Smooth muscle cell (in vitro differentiated cells): ENCODE data around the gene DCDC2B. TPM values are rescaled to one million over a fixed set of nuclear protein-coding genes. Genes with fewer than 3 reads are reported as not detected.

Experiments
- DNase-seq: peaks from one replicate; lab custom pipeline; 2025; ENCODE audit not compliant: unreplicated experiment; lab: John Stamatoyannopoulos, UW
- H2AFZ ChIP-seq: fragments of 200-600 bp; sonication (generic); 2 replicates; pipeline ENCODE4 v1.6.0; 2016; ENCODE audit warnings: antibody characterized with exemption, low read depth, mild to moderate bottlenecking
- H3F3A ChIP-seq: fragments of 200-600 bp; sonication (generic); 2 replicates; pipeline ENCODE4 v1.6.0; 2017; ENCODE audit warnings: antibody characterized with exemption, low read depth
- H3K27ac ChIP-seq: fragments of 200-600 bp; sonication (generic); 2 replicates; pipeline ENCODE4 v1.5.1; 2016; ENCODE audit warnings: low read depth, mild to moderate bottlenecking
- H3K27me3 ChIP-seq: fragments of 200-600 bp; sonication (generic); 2 replicates; pipeline ENCODE4 v1.6.1; 2016; ENCODE audit warnings: low read depth, mild to moderate bottlenecking
- H3K36me3 ChIP-seq: fragments of 200-600 bp; sonication (generic); 2 replicates; pipeline ENCODE4 v1.5.1; 2016; ENCODE audit warnings: low read depth
- H3K4me1 ChIP-seq: fragments of 200-600 bp; sonication (generic); 2 replicates; pipeline ENCODE4 v1.5.1; 2016; ENCODE audit warnings: low read depth
- H3K4me2 ChIP-seq: fragments of 200-600 bp; sonication (generic); 2 replicates; pipeline ENCODE4 v1.6.0; 2016; ENCODE audit warnings: mild to moderate bottlenecking
- H3K4me3 ChIP-seq: fragments of 200-600 bp; sonication (generic); 2 replicates; pipeline ENCODE4 v1.5.1; 2016; ENCODE audit warnings: mild to moderate bottlenecking
- H3K79me2 ChIP-seq: fragments of 200-600 bp; sonication (generic); 2 replicates; pipeline ENCODE4 v1.6.0; 2016; ENCODE audit warnings: low read depth, mild to moderate bottlenecking
- H3K9ac ChIP-seq: fragments of 200-600 bp; sonication (generic); 2 replicates; pipeline ENCODE4 v1.6.0; 2016; ENCODE audit warnings: low read depth
- H3K9me3 ChIP-seq: fragments of 200-600 bp; sonication (generic); replicated peaks from 2 replicates; pipeline ENCODE4 v1.5.1; 2016; ENCODE audit warnings: low read depth
- H4K20me1 ChIP-seq: fragments of 200-600 bp; sonication (generic); 2 replicates; pipeline ENCODE4 v1.6.0; 2016; ENCODE audit warnings: low read depth
- WGBS: methylation state at CpG from one replicate; pipeline ENCODE4 v1.1.7; 2016; ENCODE audit warnings: low lambda C conversion rate; 5-methylcytosine and 5-hydroxymethylcytosine counted together
- polyA plus RNA-seq: library from polyadenylated mRNA; unstranded; fragments of >200 nt; fragmentation: Nextera tagmentation; extraction: Ambion mirVana; gene quantifications from 2 replicates; pipeline ENCODE4 v1.2.1, GENCODE V29; 2016
- total RNA-seq: library from RNA; depleted of rRNA; stranded (reverse); fragments of >200 nt; gene quantifications from 2 replicates; pipeline ENCODE4 v1.2.3, GENCODE V29; 2014
- TF ChIP-seq, protein P1 (sequence below): fragments of 200-600 bp; sonication (generic); IDR thresholded peaks from 2 replicates; pipeline ENCODE4 v1.5.1; 2017; ENCODE audit warnings: borderline replicate concordance, mild to moderate bottlenecking, antibody characterized with exemption; ENCODE audit not compliant: insufficient read depth, poor library complexity, severe bottlenecking

The DCDC2B gene
- total and polyA plus RNA-seq, 2 experiments from 2014 or later, result not detected

DNA sequence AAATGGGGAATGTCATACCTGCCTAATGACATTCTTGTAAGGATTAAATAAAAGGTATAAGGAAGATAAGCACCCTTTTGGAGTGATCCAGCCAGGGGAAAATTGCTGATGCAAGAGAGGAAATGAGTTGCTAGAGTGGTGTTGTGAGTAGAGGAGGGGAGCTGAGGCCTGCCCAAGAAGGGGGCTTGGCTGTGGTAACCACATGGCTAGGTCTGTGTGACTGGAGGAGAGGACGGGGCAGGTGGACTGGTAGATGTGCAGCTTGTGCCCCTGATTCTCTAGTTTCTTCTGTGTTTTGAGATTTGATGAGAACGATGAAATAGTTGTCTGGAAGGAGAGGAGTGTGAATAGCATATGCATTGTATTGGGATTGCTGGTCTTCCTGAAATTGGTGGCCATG is 22.8 kb upstream of the DCDC2B start:
- WGBS, result 89% methylated on average over 2 of the region's 2 CpGs
- H3K27ac ChIP-seq, result no peak overlapping the region
- no peaks in the 10 kb centered on the region for H3K27me3 ChIP-seq
- no peaks in the 10 kb centered on the region for H3F3A ChIP-seq
- peaks cover 5% of the 10 kb centered on the region for H3K36me3 ChIP-seq
- H2AFZ ChIP-seq, result no peak overlapping the region
- peaks cover 8% of the 10 kb centered on the region for H3K4me1 ChIP-seq
- DNase-seq, result no peak
- TF ChIP-seq, protein P1, sequence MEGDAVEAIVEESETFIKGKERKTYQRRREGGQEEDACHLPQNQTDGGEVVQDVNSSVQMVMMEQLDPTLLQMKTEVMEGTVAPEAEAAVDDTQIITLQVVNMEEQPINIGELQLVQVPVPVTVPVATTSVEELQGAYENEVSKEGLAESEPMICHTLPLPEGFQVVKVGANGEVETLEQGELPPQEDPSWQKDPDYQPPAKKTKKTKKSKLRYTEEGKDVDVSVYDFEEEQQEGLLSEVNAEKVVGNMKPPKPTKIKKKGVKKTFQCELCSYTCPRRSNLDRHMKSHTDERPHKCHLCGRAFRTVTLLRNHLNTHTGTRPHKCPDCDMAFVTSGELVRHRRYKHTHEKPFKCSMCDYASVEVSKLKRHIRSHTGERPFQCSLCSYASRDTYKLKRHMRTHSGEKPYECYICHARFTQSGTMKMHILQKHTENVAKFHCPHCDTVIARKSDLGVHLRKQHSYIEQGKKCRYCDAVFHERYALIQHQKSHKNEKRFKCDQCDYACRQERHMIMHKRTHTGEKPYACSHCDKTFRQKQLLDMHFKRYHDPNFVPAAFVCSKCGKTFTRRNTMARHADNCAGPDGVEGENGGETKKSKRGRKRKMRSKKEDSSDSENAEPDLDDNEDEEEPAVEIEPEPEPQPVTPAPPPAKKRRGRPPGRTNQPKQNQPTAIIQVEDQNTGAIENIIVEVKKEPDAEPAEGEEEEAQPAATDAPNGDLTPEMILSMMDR, result no peak
- peaks cover 69% of the 10 kb centered on the region for H3K79me2 ChIP-seq
- H3K4me3 ChIP-seq, result no peak overlapping the region
- no peak overlapping the region for H3K9ac ChIP-seq
- peaks cover 90% of the 10 kb centered on the region for H4K20me1 ChIP-seq
- H3K9me3 ChIP-seq, result no peaks in the 10 kb centered on the region
- no peak overlapping the region for H3K4me2 ChIP-seq

- Histone ChIP-seq H3K27ac (no peak overlapping the region), H3K4me2 (no peak overlapping the region), H3K9me3 (no peaks in the 10 kb centered on the region), H3K4me3 (no peak overlapping the region), H3K36me3 (peaks cover 5% of the 10 kb centered on the region), H2AFZ (no peak overlapping the region), H3K9ac (no peak overlapping the region), H3K27me3 (no peaks in the 10 kb centered on the region), H4K20me1 (peaks cover 90% of the 10 kb centered on the region), H3K4me1 (peaks cover 4% of the 10 kb centered on the region), H3K79me2 (peaks cover 64% of the 10 kb centered on the region), H3F3A (no peaks in the 10 kb centered on the region)
- WGBS, result 96% methylated on average over 2 of the region's 2 CpGs
- DNase-seq, result no peak
- TF ChIP-seq, protein P1, result no peak
These were observed 22.4 kb upstream of the DCDC2B start for GRCh38 chr1:32186491-32186890.

DNA sequence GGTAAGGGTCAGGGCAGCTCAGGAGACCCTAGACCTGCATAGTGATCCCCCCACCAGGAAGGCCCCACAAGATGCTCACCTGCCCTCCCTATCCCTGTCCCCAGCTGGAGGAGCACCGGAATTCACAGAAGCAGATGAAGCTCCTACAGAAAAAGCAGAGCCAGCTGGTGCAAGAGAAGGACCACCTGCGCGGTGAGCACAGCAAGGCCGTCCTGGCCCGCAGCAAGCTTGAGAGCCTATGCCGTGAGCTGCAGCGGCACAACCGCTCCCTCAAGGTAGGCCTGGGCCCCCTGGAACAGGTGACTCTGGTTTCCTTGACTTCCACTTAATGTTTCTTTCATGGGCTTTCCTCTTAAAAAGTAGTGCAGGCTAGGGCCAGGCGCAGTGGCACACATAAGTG is 21.0 kb upstream of the DCDC2B start:
- Histone ChIP-seq H3K9me3 (no peaks in the 10 kb centered on the region), H3K36me3 (peaks cover 5% of the 10 kb centered on the region), H3K4me1 (no peaks in the 10 kb centered on the region), H3K4me2 (no peak overlapping the region), H3K4me3 (no peak overlapping the region), H3K9ac (no peak overlapping the region), H2AFZ (no peak overlapping the region), H3K79me2 (peaks cover 51% of the 10 kb centered on the region), H3F3A (no peaks in the 10 kb centered on the region), H3K27ac (no peak overlapping the region), H3K27me3 (no peaks in the 10 kb centered on the region), H4K20me1 (peaks cover 87% of the 10 kb centered on the region)
- TF ChIP-seq, protein P1, result no peak
- WGBS, result 96% methylated on average over 9 of the region's 9 CpGs
- DNase-seq, result no peak

DNA sequence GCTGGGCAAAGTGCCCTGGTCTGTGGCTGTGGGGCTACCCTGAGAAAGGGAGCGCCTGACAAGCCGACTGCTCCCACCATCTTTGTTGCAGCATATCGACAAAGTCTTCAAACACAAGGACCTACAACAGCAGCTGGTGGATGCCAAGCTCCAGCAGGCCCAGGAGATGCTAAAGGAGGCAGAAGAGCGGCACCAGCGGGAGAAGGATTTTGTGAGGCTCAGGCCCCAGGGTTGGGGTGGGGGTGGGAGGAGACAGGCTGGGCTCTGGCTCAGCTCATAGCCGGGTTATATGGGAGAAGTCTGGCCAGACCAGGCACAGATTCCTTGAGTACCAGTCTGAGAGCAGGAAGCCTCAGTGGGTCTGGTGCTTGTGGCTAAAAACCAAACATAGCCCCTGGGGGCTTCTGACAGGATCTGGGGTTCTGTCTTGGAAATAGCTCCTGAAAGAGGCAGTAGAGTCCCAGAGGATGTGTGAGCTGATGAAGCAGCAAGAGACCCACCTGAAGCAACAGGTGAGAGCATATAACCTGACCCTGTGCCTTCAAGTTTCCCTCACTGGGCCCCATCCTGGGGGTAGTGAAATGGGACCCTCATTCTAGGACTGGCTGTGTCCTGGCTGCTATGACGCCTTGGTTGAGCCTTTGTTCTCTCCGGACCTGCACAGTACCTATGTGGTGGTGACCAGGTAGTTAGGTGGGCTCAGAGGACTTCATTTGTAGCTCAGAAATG is 16.5 kb upstream of the DCDC2B start:
- no peak overlapping the region for H3K27ac ChIP-seq
- no peak overlapping the region for H2AFZ ChIP-seq
- no peaks in the 10 kb centered on the region for H3K9me3 ChIP-seq
- peaks cover 9% of the 10 kb centered on the region for H3K36me3 ChIP-seq
- peaks cover 8% of the 10 kb centered on the region for H3K79me2 ChIP-seq
- H3K9ac ChIP-seq, result no peak overlapping the region
- peaks cover 53% of the 10 kb centered on the region for H4K20me1 ChIP-seq
- H3K27me3 ChIP-seq, result no peaks in the 10 kb centered on the region
- H3K4me2 ChIP-seq, result no peak overlapping the region
- DNase-seq, result no peak
- H3K4me1 ChIP-seq, result no peaks in the 10 kb centered on the region
- TF ChIP-seq, protein P1, result no peak
- 97% methylated on average over 8 of the region's 8 CpGs for WGBS
- no peak overlapping the region for H3K4me3 ChIP-seq
- H3F3A ChIP-seq, result peaks cover 20% of the 10 kb centered on the region
